ENCODE results near the gene SPOCK3.

Gene SPOCK3

DNA sequence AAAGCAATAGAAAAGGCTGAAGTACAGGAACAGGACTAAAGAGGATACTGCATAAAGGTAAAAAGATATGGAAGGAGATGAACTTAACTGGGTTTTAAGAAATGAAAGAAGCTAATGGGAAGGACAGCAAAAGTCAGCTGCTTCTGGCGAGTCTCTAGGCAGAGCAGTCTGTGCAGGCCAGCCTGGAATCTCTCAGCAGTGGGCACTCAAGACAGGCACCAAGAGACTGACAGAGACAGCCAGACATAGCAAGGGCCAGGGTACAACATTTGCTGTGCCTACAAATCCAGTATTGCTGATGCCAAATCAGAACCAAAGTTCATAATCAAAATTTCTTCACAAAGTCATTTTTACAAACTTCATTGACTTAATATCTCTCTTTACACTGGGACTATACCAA is 62.4 kb downstream of the SPOCK3 start:
- no peak for DNase-seq

DNA sequence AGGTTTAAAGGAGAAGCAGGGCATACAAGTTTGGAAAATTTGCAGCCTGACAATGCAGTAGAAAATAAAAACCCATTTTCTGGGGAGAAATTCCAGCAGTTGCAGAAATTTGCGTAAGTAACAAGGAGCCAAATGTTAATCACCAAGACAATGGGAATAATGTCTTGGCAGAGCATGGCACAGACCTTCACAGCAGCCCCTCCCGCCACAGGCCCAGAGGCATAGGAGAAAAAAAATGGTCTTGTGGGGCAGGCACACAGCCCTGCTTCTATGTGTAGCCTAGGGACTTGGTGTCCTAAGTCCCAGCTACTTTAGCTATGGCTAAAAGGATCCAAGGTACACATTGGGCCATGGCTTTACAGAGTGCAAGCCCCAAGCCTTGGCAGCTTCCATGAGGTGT is 65.7 kb downstream of the SPOCK3 start:
- DNase-seq = no peak

DNA sequence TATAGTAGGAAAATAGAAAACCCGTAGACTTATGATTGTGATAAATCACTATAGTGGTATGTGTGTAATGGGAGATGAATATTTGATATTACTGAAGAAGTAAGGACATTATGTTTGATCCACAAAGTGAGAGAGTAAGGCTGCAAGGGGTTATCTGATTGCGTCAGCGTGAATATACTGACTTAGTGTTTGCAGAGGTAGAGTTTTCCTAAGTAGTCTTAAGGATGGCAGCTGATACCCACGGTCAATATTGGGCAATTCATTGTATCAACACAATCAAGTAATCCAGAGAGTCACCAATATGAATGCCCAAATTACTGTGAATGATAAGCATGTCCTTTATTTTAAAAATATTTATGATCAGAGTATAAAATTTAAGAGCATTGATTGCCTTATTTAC is 83.7 kb downstream of the SPOCK3 start:
- DNase-seq = no peak

DNA sequence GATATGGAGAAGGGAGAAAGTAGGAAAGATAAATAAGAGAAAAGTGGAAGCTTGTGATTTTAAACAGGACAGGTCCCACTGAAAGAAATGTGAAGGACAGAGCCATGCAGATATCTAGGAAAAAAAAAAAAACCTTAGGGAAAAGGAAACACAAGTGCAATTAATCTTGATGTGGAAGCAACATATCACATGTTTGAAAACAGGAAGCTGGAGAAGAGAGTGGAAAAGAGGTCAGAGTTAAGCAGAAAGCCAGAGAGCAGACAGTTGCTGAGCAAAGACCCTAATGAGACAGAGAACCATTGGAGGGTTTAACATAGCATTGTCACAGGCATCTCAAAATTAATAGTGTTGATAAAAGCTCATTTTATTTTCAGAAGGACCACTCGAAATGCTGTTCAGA is 89.7 kb downstream of the SPOCK3 start:
- DNase-seq = no peak

DNA sequence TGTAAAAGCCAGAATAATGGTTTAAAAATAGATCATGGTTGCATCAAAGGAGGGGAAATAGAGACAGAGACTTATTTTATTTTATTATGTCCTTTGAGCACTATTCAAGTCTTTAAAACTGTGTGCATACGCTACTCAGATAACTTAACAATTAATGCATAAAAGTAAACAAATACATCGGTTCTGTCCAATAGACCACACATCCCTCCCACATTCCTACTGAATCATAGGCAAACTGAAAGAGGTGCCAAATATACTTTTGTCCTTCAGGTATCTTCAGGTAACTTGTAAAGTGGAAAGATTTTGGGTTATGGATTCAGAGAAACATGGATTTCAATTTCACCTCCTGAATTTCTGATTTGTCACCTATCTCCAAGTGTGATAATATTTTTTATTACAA is 91.3 kb downstream of the SPOCK3 start:
- DNase-seq = no peak

DNA sequence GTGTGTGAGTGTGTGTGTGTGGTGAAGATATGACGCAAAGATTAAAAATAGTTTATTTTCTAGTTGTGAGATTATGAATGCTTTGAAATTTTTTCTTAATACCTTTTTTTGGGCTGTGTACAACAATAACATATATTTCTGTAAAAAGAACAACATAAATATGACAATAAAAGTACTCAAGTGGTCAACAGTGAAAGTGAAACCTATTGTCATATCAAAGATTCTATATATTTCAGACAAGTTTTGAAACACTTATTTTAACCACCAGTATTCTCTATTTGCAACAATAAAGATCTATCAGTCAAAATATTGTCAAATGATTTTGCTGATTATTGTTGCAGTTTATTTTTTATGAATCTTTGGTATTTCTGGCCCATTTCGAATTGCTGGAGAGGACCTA is 98.0 kb downstream of the SPOCK3 start:
- DNase-seq = no peak

DNA sequence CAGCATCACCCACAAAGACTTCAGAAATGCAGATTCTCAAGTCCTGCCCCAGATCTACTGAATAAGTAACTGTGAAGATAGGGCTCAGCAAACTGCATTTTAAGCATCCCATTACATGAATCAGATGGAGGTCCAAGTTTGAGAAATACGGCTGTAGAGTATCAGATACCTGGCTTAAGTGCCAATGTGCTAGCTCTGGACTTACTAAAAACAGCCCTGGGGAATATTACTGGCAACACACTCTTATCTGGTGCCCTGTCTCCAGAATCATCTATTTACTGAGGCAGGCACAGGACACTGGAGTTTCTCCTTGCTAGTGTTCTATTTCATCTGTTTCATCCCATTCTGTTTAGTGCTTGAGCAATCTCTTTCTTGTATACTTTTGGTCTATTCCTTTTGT is 105.1 kb downstream of the SPOCK3 start:
- no peak for DNase-seq

DNA sequence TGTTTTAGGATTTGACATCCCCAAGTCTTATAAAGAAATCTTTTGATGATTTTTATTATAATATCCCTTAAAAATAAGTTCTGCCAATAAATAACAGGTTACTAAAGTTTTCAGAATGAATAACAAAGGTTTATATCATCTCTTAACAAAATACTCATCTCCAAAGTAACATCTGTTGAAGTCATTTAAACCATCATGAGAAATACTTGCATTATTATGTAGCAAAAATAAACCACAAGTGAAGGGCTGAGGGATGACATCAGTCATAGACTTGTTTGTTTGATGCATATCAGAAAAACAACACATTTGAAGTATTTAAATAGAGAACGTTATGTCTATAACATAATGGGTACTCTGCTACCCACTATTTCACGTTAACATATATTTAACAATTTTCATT is 114.9 kb downstream of the SPOCK3 start:
- DNase-seq = no peak

DNA sequence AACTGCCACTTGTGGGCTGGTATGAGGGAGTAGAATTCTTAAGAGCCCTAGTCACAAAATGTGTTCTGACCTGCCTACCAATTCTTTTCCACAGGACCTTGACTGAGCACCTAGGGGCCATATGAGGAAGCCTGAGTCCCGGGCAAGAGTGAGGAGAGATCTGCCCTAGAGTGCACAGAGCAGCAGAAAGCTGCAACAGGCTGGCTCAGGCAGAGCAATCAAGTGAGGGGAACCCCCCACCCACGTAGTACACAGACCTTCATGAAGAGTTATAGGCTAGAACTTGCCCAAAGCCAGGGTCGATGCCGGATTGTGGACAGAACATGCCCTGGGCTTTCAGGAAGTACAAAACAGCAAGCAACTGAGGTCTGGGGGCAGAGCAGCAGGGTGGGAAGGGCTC is 117.0 kb downstream of the SPOCK3 start:
- DNase-seq = no peak

DNA sequence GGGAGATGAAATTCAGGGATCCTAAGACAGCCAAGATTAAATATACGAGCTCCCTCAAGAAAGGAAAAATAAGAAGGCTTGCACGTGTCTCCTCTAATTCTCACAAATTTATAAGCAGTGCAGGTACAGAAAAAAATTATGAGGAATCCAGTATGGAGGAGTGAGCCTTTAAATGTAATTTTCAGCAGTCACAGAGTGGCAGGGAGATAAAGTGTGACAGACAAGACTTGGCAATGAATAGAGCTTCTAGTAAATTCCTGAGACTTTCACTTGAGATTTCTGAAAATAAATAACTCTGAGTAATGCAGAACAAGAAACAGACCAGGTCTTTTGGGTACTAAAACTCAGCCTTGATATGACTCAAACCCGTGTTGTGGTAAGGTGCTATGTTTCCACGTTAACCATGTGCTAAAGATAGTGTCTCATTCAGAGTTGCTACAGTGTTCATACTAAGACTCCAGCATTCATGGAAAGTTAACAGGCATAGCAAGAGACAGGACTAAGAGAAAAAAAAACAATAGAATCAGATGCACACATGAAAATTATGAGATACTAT is 119.8 kb downstream of the SPOCK3 start:
- no peak for DNase-seq

DNA sequence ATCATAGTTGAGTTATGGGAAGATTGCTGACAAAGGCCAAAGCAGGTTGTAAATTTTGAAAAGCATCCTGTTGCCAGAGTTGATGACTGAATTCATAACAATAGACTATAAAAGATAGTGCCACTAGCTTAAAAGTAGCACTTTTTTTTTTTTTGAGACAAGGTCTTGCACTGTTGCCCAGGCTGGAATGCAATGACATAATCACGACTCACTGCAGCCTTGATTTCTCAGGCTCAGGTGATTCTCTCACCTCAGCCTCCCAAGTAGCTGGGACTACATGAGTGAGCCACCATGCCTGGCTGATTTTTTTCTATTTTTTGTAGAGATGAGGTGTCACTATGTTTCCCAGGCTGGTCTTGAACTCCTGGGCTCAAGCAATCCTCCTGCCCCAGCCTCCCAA is 122.7 kb downstream of the SPOCK3 start:
- DNase-seq = no peak

DNA sequence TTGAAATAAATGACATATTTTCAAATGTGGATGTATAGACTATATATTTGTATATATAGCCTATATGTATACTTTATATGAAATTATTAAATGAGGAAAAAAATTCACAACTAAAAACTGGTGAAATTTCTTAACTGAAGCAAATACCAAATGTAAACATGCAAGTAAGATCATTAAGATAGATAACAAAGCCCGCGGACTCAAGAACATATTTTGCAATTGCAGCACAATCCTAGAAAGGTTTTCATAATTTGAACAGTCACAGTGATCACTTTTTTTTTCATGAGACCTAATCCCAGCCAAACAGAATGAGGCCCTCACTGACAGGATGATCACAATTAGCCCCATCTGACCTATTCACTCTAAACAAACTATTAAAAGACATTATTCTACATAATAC is 123.2 kb downstream of the SPOCK3 start:
- no peak for DNase-seq

DNA sequence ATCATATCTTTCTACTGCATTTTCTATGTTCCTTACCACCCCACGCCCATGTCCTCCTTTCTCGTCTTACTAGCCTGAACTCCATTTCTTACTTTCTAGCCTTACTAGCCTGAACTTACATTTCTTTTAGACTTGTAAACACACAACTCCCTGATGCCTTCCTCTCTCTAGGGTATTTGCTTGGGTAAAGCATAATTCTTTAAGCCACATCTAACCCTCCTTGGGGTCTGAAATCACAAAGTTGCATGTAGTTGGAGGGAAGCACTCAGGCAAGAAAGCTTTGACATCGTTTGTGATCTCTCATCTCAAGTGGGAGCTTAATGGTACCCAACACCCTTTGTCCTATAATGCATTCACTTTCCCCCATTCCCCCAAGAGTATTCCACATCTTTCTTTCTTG is 124.4 kb downstream of the SPOCK3 start:
- no peak for DNase-seq

DNA sequence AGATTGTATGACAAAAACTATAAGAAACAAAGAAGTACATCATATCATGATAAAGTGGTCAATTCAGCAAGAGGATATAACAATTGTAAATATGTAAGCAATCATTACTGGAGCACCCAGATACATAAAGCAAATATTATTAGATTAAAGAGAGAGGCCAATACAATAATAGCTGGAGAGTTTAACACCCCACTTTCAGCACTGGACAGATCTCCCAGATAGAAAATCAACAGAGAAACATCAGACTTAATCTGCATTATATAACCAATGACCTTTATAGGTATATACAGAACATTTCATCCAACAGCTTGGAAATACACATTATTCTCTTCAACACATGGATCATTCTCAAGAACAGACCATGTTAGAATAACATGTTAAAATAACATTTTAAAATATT is 128.4 kb downstream of the SPOCK3 start:
- DNase-seq = no peak

DNA sequence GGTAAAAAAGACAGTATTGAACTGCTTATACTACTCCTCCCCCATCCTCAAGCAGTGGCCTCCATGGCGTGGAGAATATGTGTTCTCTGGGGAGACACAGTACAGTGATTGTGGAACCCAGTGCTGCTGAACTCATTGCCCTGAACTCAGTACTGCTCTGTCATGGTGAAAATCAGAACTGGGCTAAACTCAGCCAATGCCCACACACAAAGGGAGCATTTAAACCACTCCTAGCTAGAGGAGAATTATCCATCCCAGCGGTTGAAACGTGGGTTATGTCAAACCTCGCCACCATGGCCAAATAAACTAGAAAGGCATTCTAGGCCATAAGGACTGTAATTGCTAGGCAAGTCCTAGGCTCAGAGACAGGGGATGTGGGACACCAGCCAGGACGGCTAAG is 131.8 kb downstream of the SPOCK3 start:
- DNase-seq = no peak

DNA sequence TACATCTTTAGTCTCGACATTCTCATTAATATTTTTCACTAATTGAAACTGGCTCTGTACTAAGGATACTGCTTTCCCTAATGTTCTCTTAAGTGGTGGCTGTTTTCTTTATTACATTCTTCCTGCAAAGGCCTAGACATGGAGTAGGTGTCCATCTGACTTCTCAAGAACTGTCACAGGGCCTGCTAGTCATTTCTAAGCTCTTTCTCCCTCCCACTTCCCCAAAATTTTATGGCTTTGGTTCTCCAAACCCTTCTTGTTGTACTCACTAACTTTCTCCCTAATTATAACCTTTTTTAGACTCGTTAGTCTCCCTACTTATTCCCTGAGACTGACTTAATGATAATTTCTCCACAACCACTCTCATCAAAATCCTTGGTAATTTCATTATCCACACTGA is 133.3 kb downstream of the SPOCK3 start:
- no peak for DNase-seq

DNA sequence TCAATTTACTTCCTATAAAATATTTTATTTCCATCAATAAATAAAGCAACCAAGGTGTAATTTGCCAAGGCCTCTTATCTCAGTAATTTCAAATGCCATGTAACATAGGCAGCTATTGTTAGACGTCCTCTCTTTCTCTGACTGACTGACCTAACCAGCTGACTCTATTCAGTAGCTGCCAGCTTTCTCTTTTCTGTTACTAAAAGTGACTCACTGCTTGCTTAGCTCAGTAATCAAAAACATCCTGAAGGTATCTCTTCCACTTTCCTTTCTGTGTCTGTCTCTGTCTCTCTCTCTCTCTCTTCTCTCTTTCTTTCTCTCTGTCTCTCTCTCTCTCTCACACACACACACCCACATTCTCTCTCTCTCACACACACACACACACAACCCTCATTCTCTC is 134.2 kb downstream of the SPOCK3 start:
- DNase-seq = no peak

DNA sequence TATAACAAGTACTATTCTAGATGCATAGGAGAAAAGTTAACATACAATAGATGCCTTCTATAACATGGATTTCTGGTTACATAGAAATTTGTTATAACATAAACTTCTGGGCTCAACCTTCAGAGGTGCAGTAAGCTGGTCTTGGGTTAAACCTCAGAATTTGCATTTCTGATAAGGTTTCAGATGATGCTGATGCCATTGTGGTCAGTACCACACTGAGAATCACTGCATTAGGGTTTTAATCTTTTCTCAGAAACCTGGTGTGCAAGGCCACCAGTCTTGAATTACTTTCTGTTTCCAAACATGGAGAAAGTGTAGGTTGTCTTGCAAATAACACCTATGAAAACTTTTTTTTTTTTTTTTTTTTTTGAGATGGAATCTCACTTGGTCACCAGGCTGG is 146.2 kb downstream of the SPOCK3 start:
- no peak for DNase-seq

DNA sequence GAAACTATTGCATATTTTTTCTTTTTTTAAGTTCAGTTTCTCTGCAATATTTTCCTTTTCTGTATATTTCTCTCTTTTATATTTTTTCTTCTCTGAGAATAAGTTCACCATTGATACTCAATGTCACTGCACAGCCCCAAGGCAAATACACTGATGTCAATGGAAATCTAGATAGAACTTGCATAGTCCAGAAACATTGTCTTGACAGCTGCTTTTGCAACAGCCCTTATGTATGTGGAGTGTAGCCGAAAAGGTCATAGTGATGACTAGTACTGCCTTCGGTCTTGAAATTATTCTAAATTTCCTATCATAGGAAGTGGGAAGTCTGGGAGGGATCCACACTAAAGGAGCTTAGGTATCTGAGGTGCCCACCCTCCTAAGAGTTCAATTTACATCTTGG is 150.0 kb downstream of the SPOCK3 start:
- no peak for DNase-seq

DNA sequence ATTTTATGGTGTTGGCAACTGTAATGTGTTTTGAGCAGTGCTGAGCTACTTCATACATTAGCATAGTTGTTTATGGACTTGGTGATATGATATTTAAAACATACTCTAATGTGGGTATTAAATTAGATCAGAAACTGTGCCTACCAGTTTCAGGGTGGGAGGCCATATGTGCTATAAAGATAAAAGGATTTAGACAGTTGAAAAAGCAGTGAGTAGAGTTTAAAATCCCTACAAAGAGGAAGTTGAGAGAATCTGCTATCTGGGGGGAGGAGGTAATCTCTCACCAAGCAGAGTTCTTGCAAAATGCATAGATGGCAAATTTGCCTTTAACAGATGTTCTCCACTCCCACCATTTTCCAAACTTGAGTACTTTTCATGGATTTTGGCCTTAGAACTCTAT is 154.5 kb downstream of the SPOCK3 start:
- no peak for DNase-seq

DNA sequence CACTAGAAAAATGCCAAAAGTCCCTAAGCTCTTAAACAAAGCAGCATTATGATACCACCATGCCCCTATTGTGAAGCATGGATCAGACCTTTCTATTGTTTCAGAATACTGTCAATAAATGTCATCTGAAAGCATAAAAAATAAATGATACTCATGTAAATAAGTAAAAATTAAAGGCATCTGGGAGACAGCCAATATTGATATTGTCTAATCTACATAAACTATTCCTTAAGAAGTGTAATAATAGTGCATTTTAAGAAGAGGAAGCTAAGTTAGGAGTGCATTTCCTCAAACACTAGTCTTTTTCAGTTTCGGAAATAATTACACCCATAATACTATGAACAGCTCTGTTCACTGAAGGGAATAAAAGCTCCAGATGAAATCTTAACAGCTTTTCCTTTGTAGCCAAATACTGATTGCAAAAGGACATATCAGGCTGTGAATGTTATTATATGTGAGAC is 181.6 kb downstream of the SPOCK3 start:
- DNase-seq = no peak

DNA sequence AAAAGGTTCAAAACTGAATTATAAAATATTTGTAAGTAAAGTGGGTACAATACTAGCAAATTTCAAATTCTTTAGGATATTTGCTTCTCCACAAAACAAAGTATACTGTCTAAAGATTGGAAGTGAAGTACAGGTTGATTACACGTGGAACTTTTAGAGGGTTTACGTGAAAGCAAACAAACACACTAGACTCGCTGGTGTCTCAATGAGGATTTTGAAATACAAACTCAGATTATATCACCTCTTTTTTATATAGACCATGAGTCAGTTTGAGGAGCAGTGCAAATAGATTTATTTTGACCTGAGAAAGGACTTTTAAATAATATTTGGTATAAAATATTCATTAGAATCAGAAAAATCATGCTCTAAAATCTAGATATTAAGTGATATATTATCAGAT is 185.0 kb downstream of the SPOCK3 start:
- DNase-seq = no peak

DNA sequence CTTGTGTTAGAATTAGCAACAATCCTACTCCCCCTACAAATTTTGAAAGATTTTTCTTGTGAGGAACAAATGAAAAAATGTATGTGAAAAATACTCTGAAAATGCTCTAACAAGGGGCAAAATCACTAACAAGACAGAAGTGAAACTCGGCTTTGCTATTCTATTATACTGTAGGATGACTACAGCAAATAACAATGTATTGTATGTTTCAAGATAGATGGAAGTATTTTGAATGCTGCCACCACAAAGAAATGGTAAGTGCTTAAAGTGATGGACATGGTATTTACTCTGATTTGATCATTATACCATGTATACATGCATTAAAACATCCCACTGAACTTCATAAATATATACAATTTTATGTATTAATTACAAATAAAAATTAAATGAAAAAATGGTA is 192.8 kb downstream of the SPOCK3 start:
- no peak for DNase-seq

DNA sequence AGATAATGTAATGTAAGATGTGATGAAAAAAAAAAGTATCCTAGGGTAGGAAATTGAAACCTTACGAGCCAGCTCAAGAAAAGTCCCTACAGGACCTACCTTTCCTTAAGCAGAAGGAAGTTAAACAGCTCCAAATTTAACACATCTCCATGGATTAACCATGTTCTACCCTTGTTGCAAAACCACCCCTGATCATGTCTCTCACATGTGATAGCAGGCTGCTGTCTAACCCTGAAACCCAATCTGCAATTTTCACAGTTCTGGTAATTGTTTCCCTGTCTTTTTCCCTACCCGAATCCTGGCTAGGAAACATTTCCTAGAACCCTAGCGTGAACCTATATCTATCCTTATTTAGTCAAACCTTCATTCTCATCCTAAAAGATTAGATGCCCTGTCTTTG is 198.9 kb downstream of the SPOCK3 start:
- DNase-seq = no peak

DNA sequence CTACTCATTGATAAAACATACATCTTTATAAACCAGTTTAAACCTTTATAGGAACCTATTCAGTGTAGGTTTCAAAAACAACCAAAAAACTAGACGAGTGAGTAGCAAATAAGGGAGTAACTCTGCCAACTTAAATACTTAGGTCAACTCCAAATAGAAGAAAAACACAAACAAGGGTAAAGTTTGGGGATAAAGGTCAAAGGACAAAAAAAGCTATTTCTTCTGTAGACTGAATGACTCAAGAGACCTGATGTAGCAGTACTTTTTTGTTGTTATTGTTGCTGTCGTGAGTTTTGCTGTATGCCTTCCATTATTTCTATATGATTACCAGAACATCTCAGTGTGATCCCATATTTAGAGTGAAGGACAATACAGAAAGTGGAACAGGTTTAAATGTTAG is 199.3 kb downstream of the SPOCK3 start:
- no peak for DNase-seq

DNA sequence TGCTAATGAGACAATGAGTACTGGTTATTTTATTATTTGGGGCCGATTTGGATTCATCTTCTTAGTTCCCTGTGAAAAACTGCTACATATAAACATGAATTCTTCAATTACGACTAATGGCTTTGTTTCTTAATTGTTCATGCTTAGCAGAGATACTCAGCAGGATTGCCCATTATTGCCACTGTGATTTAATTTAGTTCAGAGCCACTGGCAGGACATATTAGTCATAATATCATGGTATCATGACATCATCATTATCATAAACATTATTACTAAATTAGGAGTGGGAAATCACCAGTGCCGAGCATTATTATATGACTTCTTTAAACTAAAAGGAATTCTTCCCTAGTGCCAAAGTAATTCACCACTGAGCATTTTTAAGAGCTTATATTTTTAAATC is 201.4 kb downstream of the SPOCK3 start:
- no peak for DNase-seq
